Heart right ventricle (tissue), 16 donors: ENCODE measurements around the gene FANCE. TPM values are rescaled to one million over a fixed set of nuclear protein-coding genes. Genes with fewer than 3 reads are reported as not detected.

Experiments
- ATAC-seq, 8 donors: fragments of 200-7000 bp; cut with Tn5 transposase; one replicate each; pipeline ENCODE4 v1.9.1; 2020; ENCODE audit warnings: mild to moderate bottlenecking in 8 of 8, moderate library complexity in 8 of 8, moderate number of reproducible peaks in 1 of 8
- DNase-seq, 2 donors: peaks; one replicate each; pipeline ENCODE4 v3.0.0-alpha.2; 2020
- H3K27ac ChIP-seq, 10 donors: fragments of 200-600 bp; sonication (generic) in 2 of 10; one replicate each; pipeline versions ENCODE4 v1.5.0 to v1.8.0; 2020 to 2022; ENCODE audit warnings: mild to moderate bottlenecking in 3 of 10
- H3K27me3 ChIP-seq, 7 donors: fragments of 200-600 bp; one replicate each; pipeline ENCODE4 v1.8.0; 2021 to 2022; ENCODE audit warnings: mild to moderate bottlenecking in 2 of 7
- H3K36me3 ChIP-seq, 9 donors: fragments of 200-600 bp; sonication (generic) in 1 of 9; one replicate each; pipeline versions ENCODE4 v1.5.0 to v1.8.0; 2020 to 2022; ENCODE audit warnings: mild to moderate bottlenecking in 2 of 9
- H3K4me1 ChIP-seq, 9 donors: fragments of 200-600 bp; sonication (generic) in 1 of 9; one replicate each; pipeline versions ENCODE4 v1.5.0 to v1.8.0; 2020 to 2022; ENCODE audit warnings: mild to moderate bottlenecking in 4 of 9
- H3K4me3 ChIP-seq, 10 donors: fragments of 200-600 bp; sonication (generic) in 2 of 10; one replicate each; pipeline versions ENCODE4 v1.5.0 to v1.8.0; 2020 to 2022; ENCODE audit warnings: mild to moderate bottlenecking in 7 of 10, moderate library complexity in 2 of 10
- H3K9me3 ChIP-seq, 11 donors: fragments of 200-600 bp in 10 of 11; sonication (generic) in 2 of 11; one replicate each; pipeline versions ENCODE4 v1.5.0 to v1.8.0; 2013 to 2022; ENCODE audit warnings: mild to moderate bottlenecking in 2 of 11, control low read depth in 1 of 11, moderate library complexity in 1 of 11
- WGBS, 2 donors: extraction: QIAGEN DNeasy Blood & Tissue Kit; methylation state at CpG; one replicate each; pipeline ENCODE4 v1.1.7; 2013; ENCODE audit warnings: inconsistent platforms in 1 of 2; 5-methylcytosine and 5-hydroxymethylcytosine counted together
- intact Hi-C, 10 donors: fragments of 100-400 bp; cut with DNase I; formaldehyde crosslinking; loops; one replicate each; pipeline versions ENCODE4 v1.11.1 to v1.14.2; 2022
- polyA plus RNA-seq, 2 donors: library from polyadenylated mRNA; stranded (reverse); fragments of 200-250 nt; gene quantifications; one replicate each; pipeline ENCODE4 v1.2.3, GENCODE V29; 2013
- total RNA-seq, 10 donors: library from RNA; stranded (reverse); fragmentation: NEBNext Ultra II Directional in 3 of 10; extraction: Animal tissue kit (Norgen Biotek cat#: 25700) in 3 of 10; gene quantifications; one replicate each; pipeline versions ENCODE4 v1.2.1 to v1.2.4, GENCODE V29; 2021 to 2023
- TF ChIP-seq, protein P1 (sequence below), 9 donors: fragments of 200-600 bp; sonication (generic) in 2 of 9; IDR thresholded peaks; one replicate each; pipeline versions ENCODE4 v1.5.0 to v1.8.0; 2021 to 2022; ENCODE audit warnings: antibody characterized with exemption in 9 of 9, mild to moderate bottlenecking in 5 of 9, moderate library complexity in 1 of 9
- donor health status: Arrhythmogenic right ventricular cardiomyopathy.
- donor health status: ischemic (EF 13 %, LVEDD 7.1; RV severe dilation, severe dysfunction).
- donor health status: healthy with polysubstance abuse.
- donor health status: DM: no; HTN: yes; CAD: no.
- donor health status: DM: no; HTN: no; CAD: no.
- donor health status: ischemic (EF 25% LVEDD 6.9; RV normal size, moderate dysfunction).
- donor health status: ischemic (EF 25% LVEDD 5.7; RV mildly dilated, moderate dysfunction).
- donor health status: healthy.
- donor health status: DM: yes; HTN: yes; CAD: no.
- donor health status: Ischemic cardiomyopathy.
- donor health status: ischemic (EF 35%, LVEDD 5.7; RV mildly dilated, moderate dysfunction).
- donor health status: nonischemic (EF 11% LVEDD 7.7; RV severe dilation, severe dysfunction).
- donor health status: DM: yes; HTN: yes; CAD: no.
- donor health status: PGD.
- donor health status: ischemic (EF 29% LVEDD 5.4; RV normal size, mild dysfunction).
- donor health status: nonischemic (EF 23%, LVEDD 6.1; RV moderate dilation, normal function).

FANCE gene
- total and polyA plus RNA-seq, 12 donors: 1.5 to 5.3 (median 2.9) TPM

DNA sequence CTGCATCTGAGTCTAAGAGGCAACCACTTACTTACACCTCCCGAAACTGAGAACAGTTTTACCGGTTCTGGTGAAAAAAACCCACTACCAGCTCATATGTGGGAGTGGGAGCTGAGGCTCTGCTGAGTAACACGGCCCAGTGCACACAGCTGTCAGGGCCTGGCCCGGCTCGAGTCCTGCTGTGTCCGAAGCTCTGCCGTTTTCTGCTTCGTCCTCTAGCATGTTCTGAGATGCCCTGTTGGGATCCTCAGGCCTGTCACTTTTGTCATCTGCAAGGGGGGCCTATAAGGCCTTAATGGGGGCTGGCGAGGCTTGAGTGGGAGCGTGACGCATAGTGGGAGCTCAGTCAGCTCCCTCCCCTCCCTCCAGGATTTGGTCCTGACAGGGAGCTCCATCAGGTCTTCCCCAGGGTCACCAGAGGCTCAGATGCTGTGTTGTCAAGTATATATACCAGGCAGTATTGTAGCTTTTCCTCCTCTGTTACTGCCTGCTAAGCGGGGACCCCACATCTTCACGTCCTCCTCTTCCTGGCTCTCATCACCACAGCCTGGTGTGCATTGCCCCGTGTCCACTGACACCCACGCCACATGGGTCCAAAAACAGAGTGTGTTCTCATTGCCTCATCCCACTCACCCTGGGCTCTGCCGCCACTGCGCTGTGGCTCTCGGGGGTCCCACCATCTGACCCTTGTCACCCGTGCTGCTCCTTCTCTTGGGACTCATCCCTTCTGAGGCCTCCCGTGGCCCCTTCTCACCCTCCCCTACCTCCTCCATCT, 45.2 kb upstream of the FANCE start:
- WGBS, 2 donors: 89 to 91% methylated on average over 20 of the region's 20 CpGs
- H3K27ac ChIP-seq: no peak overlapping the region
- intact Hi-C loops: no loop called here
- no peak overlapping the region for H3K4me3 ChIP-seq
- H3K36me3 ChIP-seq: peaks cover 0 to 18% (median 9%) of the 10 kb centered on the region in 9 donors
- peaks cover 0 to 10% (median 0%) of the 10 kb centered on the region in 9 donors for H3K4me1 ChIP-seq
- DNase-seq (no peak), ATAC-seq (no peak)
- no peaks in the 10 kb centered on the region for H3K9me3 ChIP-seq
- TF ChIP-seq, protein P1, sequence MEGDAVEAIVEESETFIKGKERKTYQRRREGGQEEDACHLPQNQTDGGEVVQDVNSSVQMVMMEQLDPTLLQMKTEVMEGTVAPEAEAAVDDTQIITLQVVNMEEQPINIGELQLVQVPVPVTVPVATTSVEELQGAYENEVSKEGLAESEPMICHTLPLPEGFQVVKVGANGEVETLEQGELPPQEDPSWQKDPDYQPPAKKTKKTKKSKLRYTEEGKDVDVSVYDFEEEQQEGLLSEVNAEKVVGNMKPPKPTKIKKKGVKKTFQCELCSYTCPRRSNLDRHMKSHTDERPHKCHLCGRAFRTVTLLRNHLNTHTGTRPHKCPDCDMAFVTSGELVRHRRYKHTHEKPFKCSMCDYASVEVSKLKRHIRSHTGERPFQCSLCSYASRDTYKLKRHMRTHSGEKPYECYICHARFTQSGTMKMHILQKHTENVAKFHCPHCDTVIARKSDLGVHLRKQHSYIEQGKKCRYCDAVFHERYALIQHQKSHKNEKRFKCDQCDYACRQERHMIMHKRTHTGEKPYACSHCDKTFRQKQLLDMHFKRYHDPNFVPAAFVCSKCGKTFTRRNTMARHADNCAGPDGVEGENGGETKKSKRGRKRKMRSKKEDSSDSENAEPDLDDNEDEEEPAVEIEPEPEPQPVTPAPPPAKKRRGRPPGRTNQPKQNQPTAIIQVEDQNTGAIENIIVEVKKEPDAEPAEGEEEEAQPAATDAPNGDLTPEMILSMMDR (IDR thresholded peaks at IDR 0.05): no peak
- no peaks in the 10 kb centered on the region for H3K27me3 ChIP-seq

DNA sequence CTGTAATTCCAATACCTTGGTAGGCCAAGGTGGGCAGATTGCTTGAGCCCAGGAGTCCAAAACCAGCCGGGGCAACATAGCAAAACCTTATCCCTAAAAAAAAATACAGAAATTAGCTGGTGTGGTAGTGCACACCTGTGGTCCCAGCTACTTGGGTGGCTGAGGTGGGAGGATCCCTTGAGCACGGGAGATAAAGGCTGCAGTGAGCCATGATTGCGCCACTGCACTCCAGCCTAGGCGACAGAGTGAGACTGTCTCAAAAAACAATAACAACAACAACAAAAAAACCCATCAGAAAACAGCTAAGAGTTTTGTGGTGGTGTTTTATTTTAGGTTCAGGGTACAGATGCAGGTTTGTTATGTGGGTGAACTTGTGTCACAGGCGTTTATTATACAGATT, 42.9 kb upstream of the FANCE start:
- intact Hi-C loops: no loop called here
- no peaks in the 10 kb centered on the region for H3K27me3 ChIP-seq
- DNase-seq: no peak

DNA sequence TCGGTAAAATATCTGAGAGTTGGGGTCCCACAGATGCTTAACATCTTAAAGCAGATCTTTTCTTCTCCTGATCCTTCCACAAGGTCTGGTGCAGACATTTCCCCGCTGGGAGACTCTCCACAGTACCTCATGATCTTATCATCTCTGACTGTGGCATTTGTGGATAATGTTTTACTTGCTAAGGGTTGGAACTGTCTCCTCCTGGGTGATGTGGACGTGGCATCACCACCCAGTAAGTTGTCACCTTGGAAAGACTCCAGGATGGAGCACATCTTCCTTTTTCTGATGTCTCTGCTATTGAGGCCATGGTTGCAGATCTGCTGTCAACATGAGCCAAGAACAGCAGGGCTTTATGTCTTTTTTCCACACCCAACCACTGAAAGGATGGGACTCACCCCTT, 42.0 kb upstream of the FANCE start:
- Histone ChIP-seq H3K4me3 (no peak overlapping the region), H3K9me3 (no peaks in the 10 kb centered on the region), H3K4me1 (peaks cover 0 to 11% (median 7%) of the 10 kb centered on the region in 9 donors), H3K27ac (no peak overlapping the region), H3K27me3 (no peaks in the 10 kb centered on the region), H3K36me3 (peaks cover 0 to 48% (median 20%) of the 10 kb centered on the region in 9 donors)
- intact Hi-C loops: loop anchor here in 2 of 10 donors (10.0 kb wide), 1 partner anchor 65 kb away; the partner anchor contains the start of gene PPARD (in 2 of the 2)
- DNase-seq (no peak), ATAC-seq (no peak)
- 65 to 66% methylated on average over 3 of the region's 3 CpGs for WGBS, 2 donors
- TF ChIP-seq, protein P1 (IDR thresholded peaks at IDR 0.05): no peak

More for the DNA sequence above, 42.9 kb upstream of the FANCE start:
- Histone ChIP-seq H3K4me3 (no peak overlapping the region), H3K27ac (no peak overlapping the region), H3K4me1 (peaks cover 0 to 4% (median 0%) of the 10 kb centered on the region in 9 donors), H3K36me3 (peaks cover 0 to 42% (median 20%) of the 10 kb centered on the region in 9 donors), H3K9me3 (no peaks in the 10 kb centered on the region)
- TF ChIP-seq, protein P1 (IDR thresholded peaks at IDR 0.05): no peak
- no peak for ATAC-seq
- 90 to 93% methylated on average over 5 of the region's 5 CpGs for WGBS, 2 donors

DNA sequence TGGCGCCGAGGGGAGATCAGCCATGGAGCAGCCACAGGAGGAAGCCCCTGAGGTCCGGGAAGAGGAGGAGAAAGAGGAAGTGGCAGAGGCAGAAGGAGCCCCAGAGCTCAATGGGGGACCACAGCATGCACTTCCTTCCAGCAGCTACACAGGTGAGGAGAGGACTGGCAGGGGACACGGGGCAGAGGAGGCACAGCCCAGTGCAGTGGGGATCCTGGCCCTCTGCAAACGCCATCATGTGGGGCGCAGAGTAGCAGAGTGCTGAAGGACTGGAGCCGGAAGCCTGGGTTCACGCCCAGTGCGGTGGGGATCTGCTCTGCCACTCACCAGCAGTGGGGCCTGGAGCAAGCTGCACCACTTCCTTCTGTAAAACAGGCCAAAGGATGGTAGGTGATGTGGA, 41.1 kb upstream of the FANCE start:
- ATAC-seq (no peak), DNase-seq (no peak)
- no peak overlapping the region for H3K4me3 ChIP-seq
- H3K27me3 ChIP-seq: no peaks in the 10 kb centered on the region
- intact Hi-C loops: loop anchor here in 2 of 10 donors (10.0 kb wide), 1 partner anchor 66 kb away; the partner anchor contains the start of gene PPARD (in 2 of the 2)
- H3K27ac ChIP-seq: no peak overlapping the region
- WGBS, 2 donors: 83% methylated on average over 9 of the region's 9 CpGs
- H3K9me3 ChIP-seq: no peaks in the 10 kb centered on the region
- TF ChIP-seq, protein P1 (IDR thresholded peaks at IDR 0.05): no peak
- peaks cover 0 to 12% (median 11%) of the 10 kb centered on the region in 9 donors for H3K4me1 ChIP-seq
- peaks cover 0 to 53% (median 20%) of the 10 kb centered on the region in 9 donors for H3K36me3 ChIP-seq
